Neural cell (in vitro differentiated cells): ENCODE data around the gene DNAL1.

Experiments used
- EP300 ChIP-seq: fragments of 450-650 bp; conservative IDR thresholded peaks from 2 replicates; pipeline ENCODE4 v1.6.1; 2014; ENCODE audit warnings: antibody characterized with exemption, mild to moderate bottlenecking, moderate library complexity; ENCODE audit not compliant: poor library complexity, severe bottlenecking
- RAD21 ChIP-seq: fragments of 450-650 bp; conservative IDR thresholded peaks from 2 replicates; pipeline ENCODE4 v1.6.1; 2014; ENCODE audit warnings: antibody characterized with exemption, mild to moderate bottlenecking, moderate library complexity
- TF ChIP-seq, protein P1 (sequence below): fragments of 450-650 bp; IDR thresholded peaks from 2 replicates; pipeline ENCODE4 v1.5.1; 2014; ENCODE audit warnings: antibody characterized with exemption, mild to moderate bottlenecking, moderate library complexity; ENCODE audit not compliant: poor library complexity, severe bottlenecking

DNA sequence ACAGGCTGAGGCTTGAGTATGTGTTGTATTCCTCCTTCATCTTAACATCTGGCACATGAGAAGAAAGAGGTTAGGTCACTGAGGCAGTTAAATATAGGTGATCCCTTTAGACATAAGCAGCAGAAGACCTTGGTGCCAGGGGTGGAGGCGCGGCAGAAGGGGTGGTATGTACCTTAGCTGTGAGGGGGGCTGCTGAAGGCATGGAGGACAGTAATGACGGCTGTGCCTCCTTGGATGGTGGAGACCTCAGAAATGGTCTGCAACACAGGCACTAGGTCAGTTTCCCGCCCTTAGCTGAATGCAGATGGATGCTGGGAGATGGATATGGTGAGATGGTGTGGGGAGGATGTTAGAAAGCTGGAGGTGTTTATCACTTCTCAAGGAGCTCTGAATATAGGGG, 70.9 kb downstream of the DNAL1 start:
- TF ChIP-seq, protein P1, sequence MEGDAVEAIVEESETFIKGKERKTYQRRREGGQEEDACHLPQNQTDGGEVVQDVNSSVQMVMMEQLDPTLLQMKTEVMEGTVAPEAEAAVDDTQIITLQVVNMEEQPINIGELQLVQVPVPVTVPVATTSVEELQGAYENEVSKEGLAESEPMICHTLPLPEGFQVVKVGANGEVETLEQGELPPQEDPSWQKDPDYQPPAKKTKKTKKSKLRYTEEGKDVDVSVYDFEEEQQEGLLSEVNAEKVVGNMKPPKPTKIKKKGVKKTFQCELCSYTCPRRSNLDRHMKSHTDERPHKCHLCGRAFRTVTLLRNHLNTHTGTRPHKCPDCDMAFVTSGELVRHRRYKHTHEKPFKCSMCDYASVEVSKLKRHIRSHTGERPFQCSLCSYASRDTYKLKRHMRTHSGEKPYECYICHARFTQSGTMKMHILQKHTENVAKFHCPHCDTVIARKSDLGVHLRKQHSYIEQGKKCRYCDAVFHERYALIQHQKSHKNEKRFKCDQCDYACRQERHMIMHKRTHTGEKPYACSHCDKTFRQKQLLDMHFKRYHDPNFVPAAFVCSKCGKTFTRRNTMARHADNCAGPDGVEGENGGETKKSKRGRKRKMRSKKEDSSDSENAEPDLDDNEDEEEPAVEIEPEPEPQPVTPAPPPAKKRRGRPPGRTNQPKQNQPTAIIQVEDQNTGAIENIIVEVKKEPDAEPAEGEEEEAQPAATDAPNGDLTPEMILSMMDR: no peak
- no peak for TF ChIP-seq RAD21
- no peak for TF ChIP-seq EP300
